22Rv1 (cell line): Measurements from ENCODE around the gene FAM234B.

ENCODE experiments used
- CTCF ChIP-seq: fragments of 450-650 bp; IDR thresholded peaks from 2 replicates; pipeline ENCODE4 v1.5.1; 2017; ENCODE audit warnings: mild to moderate bottlenecking
- ZFX ChIP-seq: fragments of 450-650 bp; IDR thresholded peaks from 2 replicates; pipeline ENCODE4 v1.6.1; 2017; ENCODE audit warnings: antibody characterized with exemption, borderline replicate concordance

DNA sequence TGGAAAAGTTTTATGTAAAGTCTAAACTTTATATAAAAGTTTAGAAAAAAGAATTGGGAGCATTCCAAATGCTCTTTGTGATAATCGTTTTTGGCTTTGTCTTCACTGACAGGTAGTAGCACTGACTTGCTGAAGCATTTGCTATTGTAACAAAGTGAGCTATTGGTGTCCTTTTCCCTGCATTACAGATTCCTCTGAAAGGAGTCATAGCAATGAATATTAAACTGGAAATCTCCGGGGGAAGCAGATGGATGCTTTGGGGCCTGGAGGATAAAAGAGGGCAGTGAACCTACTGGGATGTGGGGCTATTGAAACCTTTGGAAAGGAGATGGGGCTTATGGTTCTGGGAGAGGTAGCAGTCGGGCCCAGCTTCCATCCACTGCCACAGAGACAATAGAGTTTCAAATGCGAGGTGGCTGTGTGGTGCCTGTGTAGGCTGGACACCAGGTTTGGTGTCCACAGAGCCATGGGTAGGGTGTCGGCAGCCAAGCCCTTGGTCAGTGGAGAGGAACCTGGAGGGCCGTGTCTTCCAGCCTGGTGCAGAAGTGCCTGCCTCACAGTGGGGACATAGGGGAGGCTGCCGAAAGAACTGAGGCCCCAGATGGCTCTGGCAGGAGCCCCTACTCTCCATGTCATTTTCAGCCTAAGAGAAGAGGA, 49.1 kb downstream of the FAM234B start:
- TF ChIP-seq CTCF (no peak), ZFX (no peak)
